Hematopoietic multipotent progenitor cell treated with erythropoietin and hydrocortisone succinate and interleukin-3 and kit ligand, for 17 days (in vitro differentiated cells): ENCODE measurements around the gene CACNA1C.

Experiments used
- DNase-seq: peaks from one replicate; pipeline ENCODE4 v3.0.0-alpha.2; 2015; ENCODE audit warnings: low spot score

Gene CACNA1C

DNA sequence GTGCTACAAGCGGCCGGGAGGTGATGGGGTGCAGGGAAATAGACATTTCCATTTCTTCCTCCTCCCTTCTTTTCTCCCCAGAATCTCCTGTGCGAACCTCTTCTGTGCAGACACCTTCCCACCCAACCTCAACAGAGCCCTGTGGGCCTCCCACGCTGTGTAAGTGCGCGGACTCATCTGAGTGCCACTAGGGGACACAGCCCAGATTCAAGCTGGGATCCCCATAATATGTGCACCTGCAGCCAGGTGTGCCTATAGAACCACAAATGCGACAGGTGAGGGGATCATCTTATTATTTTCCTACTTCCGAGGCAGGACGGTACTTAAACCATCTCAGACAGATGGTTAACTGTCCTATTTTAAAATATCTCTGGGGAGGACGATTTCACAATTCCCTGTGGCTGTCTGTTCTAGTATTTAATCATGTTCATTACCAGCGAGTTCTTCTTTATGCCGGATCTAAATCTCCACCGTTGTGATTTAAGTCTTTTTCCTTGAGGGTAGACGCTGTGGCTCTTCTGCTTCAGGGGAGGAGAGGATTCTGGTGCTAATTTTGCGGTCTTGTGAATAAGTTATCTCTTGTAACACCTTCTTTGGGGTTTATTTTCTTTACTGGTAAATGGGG lies 17.2 kb upstream of the CACNA1C start:
- no peak for DNase-seq

DNA sequence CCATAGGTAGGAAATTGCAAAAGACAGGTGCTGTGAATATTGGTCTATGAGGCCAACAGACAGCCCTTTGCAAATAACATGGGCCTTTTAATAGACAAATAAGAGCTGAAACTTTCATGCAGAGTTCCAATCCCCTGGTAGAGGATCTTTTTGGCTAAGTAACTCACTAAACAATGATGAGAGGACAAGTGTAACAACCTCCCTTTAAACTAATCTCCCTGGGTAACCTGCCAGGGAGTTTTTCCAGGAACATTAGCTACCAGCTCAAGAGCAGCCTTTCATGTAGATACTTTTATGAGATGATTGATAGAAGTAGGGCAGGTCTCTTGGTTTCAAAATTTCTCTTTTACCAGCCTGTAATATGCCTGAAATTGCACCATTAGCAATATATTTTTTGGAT lies 13.8 kb upstream of the CACNA1C start:
- DNase-seq, result no peak

DNA sequence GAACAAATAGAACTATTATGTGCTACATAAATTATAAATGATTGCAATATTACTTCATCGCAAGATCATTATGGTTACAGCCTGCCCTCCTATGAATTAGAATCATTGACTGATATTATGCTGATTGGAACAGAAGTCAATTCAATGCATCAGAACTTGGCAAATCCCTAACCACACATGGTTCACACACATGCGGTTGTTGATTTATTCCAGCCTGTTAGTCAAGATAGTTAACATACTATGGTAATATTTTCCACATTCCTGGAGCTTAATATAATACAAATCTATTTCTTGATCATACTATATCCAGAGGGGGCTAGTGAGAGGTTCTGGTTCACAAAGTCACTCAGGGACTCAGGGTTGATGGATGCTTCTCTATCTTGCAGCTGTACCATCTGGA lies 9.7 kb upstream of the CACNA1C start:
- no peak for DNase-seq

DNA sequence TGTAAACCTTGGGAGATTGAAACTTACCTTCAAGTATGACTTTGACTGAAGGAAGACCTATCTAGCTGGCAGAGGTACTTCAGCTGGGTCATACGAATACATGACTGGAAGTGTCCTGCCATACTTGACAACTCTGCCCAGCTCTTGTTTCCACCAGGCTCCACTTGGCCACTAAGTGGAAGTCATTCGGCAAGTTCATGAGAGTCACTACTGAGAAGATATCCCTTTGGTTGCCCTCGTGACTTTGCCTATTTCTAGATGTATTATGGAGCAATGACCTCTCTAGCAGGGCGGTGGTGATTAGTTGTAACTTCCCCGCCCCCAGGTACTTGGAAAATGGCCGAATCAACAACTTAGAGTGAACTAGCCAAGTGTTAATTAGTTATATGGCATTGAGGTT lies 8.6 kb upstream of the CACNA1C start:
- no peak for DNase-seq

DNA sequence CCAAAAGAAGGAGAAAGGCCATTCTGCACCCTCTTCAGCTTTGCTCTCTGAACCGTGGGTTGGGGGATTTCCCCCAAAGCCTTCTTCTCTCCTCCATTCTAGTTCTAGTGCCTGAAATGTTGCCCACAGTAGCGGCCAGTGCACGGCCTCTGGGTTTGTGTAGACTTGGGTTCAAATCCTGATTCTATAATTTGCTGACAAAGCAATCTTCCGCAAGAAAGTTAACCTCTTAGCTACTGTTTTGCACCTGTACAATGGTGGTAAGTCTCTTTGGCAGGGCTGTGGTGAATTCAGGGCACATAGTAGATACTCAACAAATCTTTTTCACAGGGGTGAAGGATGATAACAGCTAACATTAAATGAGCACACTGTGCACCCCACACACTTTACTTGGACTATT lies 5.8 kb upstream of the CACNA1C start:
- no peak for DNase-seq

DNA sequence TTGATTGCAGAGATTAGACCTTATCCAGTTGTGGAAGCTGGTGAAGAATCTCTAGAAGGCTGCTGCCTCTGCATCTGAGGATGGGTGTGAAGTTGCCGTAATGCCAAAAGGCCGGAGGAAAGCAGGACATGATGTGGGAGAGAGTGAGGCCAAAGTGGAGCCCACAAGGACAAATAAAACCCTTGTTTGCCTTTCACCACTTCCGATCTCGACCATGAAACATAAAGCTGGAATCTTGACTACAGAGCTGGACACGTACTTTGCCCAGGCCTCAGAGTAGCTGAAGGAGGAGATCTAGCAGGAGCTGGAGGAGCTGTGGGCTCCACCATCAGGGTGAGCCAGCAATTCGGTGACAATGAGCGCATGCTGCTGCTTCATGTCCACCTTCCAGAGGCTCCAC lies 5.0 kb upstream of the CACNA1C start:
- DNase-seq, result no peak

DNA sequence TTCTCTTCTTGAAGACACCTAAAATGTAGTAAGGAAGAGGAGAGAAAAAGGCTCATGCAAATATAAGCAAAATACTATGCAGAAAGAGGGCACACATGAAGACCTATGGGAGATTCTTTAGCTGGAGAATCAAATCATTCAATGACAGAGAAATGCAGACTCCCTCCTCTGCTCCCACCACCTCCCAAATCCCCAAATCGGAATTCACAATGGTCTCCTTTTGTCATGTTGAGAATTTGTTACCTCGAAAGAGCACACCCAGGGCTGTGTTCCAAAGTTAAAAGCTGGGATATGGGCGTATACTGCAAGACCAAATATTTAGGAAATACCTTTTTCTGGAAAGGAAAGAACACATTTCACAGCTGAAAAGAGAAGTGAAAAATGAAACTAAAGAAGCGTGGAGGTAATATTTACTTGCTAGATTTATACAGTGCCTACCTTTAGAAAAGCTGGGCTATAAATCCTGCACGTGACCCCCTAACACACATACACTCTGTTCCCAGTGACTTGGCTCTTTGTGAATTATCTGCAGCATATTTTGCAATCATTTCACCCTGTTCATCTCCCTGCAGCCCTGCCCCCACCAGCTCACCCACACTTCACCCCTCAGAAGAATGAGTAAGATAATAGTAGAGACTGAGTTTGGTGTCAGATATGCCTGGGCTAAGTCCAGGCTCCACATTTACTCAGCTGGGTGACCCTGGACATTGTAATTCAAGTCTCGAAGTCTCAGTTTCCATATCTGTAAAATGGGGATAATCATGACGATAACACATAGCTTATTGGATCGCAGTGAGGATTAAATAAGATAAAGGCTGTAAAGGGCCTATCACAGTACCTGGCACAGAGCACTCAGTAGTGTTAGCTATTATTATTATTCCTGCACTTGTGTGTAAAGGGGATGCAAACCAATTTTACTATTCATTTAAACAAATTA lies 2.9 kb upstream of the CACNA1C start:
- no peak for DNase-seq

DNA sequence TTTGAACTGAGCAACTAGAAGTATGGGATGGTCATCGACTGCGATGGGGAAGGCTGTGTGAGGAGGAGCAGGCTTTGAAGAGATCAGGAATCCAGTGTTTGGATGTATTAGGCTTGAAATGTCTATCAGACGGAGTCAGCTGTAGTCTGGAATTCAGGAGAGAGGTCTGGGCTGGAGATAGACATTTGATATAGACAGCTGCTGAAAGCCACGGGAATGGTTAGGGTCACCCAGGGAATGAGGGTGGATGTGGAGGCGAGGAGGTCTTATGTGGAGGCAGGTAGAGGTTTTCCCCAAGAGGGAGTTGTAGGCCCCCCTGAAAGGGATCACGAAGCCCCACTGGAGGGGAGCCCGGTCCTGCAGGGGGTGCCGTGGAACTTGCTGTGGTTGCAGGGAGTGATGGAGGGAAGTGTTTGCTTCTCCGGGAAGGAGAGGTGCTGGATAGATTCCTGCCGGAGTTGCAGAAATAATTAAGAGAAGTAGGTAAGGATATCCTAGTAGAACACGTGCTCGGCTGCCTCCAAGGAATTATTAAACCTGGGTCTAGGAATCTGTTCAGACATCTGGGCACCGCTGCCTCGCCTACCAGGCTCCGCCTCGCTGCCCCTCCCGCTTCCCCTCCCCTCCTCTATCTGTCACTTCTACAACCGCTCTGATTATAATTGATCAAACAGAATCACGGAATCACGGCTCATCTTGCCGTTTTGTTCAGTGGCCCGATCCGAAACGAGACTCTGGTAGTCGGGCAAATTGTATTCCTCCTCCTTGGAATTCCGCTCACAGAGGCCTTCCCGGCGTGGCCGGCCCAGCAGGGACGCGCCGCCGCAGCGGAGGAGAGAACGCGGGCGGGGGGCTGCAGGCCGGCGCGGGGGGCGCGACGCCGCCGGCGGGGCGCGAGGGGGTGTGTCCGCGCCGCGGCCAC lies 826 bp upstream of the CACNA1C start:
- no peak for DNase-seq

DNA sequence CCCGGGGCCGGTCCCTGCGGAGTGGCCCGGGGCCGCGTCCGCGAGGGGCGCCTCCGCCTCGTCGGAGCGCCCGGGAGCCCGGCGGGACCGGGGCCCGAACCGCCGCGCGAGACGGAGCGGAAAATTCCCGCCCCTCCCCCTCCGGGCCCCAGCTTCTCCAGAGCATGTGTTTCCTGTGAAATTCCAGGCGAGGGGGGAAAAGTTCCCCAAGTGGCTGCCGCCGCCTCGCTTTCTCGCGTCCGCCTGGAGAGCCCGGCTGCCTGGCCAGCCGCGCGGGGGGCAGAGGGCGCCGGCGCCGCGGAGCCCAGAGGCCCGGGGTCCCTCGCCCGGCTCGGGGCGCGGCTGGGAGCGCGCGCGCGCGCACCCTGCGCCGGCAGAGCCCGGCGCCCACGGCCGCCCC lies 904 bp downstream of the CACNA1C start:
- no peak for DNase-seq

DNA sequence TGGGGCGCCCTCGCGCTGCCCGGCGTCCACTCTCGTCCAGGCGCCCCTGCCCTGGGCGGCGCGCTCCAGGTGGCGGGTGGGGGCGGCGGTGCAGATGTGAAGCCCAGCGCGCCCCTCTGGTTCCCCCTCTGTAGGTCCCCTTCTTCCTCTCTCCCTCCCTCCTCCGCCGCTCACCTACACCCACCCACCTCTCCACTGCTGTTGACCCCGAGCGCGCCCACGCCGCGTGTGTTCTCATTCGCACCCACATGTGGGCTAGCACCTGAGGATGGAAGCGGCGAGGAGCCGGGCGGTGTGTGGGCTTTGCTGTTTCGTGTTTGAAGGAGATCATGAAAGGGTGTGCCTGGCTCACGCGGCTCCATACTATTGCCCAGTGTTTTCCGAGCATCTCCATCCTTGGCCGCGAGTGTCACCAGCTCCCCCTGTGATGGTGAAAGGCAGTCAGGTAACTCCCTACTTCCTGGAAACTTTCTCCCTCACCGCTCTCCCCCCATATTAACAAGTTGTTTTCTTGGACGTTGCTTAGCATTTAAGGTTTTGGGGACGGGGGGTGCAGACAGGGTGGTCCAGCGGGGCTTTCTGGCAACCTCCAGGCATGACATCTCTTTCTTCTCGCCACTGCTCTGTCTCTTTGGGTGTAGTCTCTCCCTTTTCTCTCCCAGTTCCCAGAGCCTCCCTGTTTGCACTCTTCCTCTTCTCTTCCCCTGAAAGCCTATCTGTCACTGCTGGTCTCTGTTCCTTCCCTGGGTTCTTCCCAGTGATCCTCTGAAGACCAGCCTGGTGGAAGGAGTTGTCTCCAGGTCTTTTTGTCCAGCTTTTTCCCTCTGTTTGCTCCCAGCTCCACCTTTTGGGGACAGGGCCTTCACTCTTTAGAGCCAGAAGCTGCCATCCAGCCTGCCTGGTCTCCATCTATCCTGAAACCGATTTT lies 1.6 kb downstream of the CACNA1C start:
- no peak for DNase-seq

DNA sequence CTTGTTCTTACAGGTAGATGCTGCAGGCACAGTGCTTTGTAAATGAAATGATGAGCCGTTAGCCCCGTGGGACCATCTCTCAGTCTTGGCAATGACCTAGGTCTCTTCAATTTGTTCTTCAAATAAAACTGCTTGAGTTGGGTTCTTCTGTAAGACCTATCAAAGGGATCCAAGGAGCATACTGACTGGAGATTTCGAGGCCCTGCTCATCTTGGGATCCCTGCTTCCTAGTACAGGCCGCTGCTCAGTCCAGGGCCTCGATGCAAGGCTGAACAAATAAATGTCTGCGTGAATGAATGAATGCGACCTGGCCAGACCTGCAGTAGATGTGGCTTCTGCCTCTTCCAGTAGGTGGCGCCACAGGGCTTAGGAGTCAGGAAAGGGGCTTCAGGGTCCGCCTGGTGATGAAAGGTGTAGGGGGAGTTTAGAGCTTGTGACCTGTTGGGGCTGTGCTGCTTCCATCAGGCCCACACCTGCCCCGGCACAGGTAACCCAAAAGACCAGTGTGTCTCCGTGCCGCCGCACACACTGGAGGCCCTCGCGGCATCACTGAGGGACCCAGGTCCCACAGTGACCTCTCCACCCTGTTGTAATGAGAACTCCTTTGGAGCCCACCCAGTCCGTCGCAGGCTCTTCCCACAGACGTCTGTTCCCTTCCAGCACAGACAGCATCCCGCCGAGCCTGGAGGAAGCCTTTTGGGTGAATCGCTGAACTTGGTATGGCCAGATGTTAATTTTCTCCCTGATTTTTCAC lies 4.4 kb downstream of the CACNA1C start:
- peak; percentile 23 for DNase-seq

DNA sequence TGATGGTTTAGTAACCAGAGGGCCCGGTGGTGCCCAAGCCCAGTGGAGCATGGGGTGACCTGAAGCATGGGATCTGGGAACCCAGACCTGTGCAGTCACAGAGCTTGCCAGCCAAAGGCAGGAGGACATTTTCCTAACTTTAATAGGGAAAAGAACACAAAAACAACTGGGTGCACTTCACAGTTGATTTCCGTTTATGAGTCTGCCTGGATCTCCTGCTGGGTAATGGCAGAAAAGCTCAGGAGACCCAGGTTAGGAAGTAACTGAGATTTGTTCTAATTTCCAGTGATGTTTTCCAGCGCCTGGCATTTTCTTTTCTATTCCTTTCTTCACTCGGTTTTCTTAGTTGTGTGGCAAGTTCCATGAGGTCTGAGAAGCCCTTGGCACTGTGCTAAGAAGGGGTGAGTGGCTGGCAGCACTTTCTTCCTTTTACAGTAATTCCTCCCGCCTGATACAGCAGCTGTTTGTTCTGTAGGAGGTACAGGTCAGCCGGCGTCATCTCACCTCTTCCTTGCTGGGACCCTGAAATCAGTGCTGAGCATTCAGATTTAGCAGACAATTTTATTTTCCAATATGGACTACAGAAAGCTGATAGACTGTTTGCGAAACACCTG lies 5.1 kb downstream of the CACNA1C start:
- no peak for DNase-seq

DNA sequence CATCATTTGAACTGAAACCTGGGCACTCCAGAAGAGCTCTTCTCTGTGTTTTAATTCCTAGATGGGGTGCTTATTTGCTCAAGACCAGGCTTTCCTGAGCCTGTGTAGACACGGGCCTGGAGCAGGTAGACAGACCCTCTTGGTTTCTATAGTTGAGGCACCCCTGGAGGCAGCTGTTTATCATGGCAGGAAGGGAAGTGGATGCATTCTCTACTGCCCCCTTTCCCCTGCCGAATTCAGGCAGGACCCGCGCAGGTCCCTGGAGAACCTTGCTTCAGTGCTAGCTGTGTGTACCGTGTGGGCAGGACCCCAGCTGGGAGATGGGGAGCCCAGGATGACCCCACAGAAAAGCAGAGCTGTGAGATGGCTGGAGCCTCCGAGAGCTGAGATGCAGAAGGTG lies 6.0 kb downstream of the CACNA1C start:
- DNase-seq, result no peak

DNA sequence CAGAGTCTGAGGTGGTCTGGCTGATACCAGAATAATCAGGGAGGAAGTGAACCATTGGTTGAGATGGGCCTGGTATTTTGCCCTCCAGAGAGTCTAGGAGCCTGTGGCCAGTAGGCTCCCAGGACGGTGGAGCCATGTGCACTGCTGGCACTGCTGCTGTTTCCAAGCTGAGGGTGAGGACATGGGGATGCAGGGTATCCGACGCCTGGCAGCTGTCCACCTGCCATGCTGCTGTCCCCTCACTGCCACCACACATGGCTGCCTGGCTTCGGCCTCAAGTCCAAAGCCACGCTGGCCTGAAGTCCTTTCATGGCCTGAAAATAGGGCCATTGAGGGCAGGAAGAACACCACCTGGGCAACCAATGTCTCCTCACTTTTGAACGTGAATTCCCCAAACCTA lies 8.6 kb downstream of the CACNA1C start:
- DNase-seq, result no peak

DNA sequence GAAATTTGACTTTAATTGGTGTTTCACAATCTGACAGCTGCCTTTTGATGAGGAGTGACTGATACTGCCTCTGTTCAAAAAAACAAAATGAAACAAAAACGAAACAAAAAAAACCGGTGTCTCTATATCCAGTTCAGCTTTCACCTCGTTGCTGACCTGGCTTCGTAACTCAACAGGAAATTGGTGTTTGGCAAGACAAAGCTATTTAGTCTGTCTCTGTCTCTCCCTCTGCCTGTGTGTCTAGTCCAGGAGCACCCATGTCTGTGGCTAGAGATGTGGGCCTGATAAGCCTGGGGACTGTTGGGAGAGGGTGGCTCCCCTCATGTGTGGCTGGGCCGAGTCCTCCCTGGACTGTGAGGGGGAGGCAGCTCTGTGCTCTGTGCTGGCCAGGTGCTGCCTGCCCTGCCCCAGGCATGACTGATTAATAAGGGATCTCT lies 11.3 kb downstream of the CACNA1C start:
- no peak for DNase-seq

DNA sequence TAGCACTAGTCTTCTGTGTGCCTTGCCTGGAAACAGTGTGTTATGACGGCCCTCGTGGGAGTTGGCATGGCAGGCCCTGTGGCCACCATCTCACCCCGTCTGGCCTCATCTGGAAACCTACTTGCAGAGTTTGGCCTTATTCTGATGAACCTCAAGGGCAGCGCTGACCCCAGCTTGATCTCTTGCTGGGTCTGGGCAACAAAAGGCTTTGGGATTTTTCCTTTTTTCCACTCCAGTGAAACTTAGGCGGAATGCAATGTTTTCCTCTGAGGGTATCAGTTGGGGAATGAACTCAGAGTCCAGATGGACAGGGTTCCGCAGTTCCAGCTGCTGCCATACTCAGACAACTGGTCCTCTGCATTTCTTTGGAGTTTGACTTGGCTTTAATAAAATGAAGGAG lies 15.9 kb downstream of the CACNA1C start:
- no peak for DNase-seq

DNA sequence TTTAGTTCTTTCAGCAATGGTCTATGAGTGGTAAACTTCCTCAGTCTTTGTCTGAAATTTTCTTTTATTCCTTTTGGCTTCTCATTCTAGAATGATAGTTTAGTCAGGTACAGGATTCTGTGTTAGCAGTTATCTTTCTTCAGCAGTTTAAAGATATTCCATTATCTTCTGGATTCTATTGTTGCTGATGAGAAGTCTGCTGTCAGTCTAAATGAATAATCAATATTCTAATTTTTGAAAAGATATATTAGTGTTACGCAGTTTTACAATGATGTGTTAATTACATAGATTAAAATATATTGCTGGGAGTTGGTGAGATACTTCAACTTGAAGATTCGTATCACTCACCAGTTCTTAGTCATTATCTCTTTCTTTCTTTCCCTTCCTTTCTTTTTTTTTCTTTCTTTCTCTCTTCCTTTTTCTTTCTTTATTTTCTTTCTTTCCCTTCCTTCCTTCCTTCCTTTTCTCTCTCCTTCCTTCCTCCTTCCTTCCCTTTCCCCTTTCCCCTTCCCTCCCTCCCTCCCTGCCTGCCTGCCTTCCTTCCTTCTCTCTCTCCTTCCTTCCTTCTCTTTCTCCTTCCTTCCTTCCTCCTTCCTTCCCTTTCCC lies 17.8 kb downstream of the CACNA1C start:
- DNase-seq, result no peak

DNA sequence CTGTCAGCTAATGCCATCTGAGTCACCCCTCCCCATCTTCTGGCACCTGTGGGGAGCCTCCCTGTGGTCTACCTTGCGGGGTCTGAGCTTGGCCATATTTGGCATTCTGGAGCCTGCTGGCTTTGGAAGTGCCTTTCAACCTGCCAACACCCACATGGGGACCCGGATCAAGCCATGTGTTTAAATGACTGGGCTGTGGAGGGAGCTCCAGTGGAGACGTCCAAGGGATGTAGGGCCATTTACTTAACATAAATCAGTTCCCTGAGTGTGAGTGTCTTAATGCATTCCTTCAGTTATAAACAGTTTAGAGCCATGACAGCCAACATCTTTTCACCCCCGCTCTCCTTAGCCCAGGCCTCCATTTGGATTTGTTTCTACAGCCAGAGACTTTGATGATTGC lies 22.0 kb downstream of the CACNA1C start:
- no peak for DNase-seq

DNA sequence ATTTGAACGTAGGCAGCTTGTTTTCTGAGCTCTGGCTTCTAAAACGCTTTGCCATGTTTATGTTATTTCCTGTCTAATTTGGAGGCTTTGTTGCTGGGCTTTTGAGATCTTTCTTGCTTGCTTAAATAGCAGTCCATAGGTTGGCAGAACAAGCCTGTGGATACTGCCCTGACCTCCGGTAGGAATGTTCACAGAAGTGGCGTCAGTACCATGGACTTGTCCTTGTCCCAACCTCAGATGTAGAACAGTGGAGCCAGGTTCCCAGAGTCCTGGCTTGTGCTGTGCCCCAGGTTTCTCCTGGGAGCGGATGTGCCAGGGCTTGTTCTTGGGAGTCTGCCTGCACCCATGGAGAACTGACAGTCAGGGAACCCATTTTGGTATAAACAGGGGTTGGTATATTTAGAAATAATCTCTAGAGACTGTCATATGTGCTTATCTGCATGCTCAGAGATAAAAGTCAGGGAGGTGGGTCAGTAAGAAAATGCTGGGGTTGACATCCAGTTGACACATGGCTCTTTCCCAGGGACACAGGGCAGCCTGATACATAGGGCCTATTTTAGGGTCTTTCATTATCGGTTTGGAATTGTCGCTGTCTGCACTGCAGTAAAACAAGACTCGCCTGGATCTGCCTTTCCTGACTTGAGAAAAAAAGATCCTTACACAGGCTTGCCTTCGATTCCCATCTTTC lies 22.9 kb downstream of the CACNA1C start:
- DNase-seq, result no peak
